ENCODE results near the gene SYNE2. TPM values are rescaled to one million over a fixed set of nuclear protein-coding genes. Genes with fewer than 3 reads are reported as not detected.
A peak's percentile ranks its signal among the peaks of the same experiment; 100 is the strongest.
"Not testable (repeated sequence)": the region's sequence is repeated elsewhere in the genome, so short reads cannot be mapped to it uniquely, and the experiment has no call there.

The SYNE2 gene
- total and polyA plus RNA-seq, 5 donors from 2014 or later = 25.6 to 348 (median 32.3) TPM

DNA sequence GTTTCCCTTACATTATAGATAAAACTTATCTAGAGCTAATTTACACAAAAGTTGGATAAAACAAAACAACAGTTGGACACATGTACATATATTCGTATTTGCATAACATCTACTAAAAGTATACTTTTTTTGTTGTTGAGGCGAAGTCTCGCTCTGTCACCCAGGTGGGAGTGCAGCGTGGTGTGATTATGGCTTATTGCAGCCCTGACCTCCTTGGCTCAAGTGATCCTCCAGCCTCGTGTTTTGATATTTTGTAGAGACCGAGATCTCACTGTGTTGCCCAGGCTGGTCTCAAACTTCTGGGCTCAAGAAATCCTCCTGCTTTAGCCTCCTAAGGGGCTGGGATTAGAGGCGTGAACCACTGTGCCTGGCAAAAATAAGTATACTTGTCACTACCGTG, 9.4 kb downstream of the SYNE2 start:
- Mint-ChIP-seq H3K36me3 (peaks cover 9% of the 10 kb centered on the region), H3K4me1 (peaks cover 25 to 86% (median 43%) of the 10 kb centered on the region in 4 donors), H3K9me3 (peaks cover 0 to 4% (median 0%) of the 10 kb centered on the region in 7 donors), H3K27me3 (no peaks in the 10 kb centered on the region), H3K4me3 (peak overlapping the region in 1 of 4 donors; percentile 45), H3K27ac (peak overlapping the region; percentile 93 to 98 (median 96))
- Histone ChIP-seq H3K36me3 (ENCODE audit: control insufficient read depth, insufficient read depth, low read length) (no peaks in the 10 kb centered on the region), H3K27ac (ENCODE audit: insufficient read depth, low read length, poor library complexity, severe bottlenecking) (peak overlapping the region; percentile 97), H3K4me1 (ENCODE audit: control insufficient read depth, insufficient read depth, low read length, poor library complexity, severe bottlenecking) (peaks cover 82% of the 10 kb centered on the region), H3K4me3 (ENCODE audit: low read depth, low read length) (no peak overlapping the region), H3K27me3 (ENCODE audit: control insufficient read depth, insufficient read depth, low read length) (no peaks in the 10 kb centered on the region), H3K9me3 (ENCODE audit: control insufficient read depth in 2 of 2, low read length in 2 of 2) (no peaks in the 10 kb centered on the region)
- DNase-seq (no peak), ATAC-seq (ENCODE audit: low read depth in 2 of 2) (no peak)

DNA sequence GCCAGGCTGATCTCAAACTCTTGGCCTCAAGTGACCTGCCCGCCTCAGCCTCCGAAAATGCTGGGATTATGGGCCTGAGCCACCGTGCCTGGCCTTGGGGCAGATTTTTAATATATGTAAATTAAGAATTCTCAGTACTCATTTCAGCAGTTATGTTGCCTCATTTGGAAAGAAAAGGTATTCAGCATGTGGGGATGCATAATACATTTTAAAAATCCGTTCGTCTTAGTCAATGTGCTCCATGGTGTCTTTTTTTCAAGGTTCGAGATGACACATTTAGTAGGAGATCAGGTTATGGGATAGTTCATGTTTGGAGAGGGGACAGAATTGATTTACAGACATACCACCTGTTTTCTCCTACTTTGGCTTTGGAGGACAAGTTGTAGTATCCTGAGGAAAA, 10.2 kb downstream of the SYNE2 start:
- H3K9me3 ChIP-seq (ENCODE audit: control insufficient read depth in 2 of 2, low read length in 2 of 2) = no peaks in the 10 kb centered on the region
- ATAC-seq (ENCODE audit: low read depth in 2 of 2) = no peak
- peaks cover 84% of the 10 kb centered on the region for H3K4me1 ChIP-seq (ENCODE audit: control insufficient read depth, insufficient read depth, low read length, poor library complexity, severe bottlenecking)
- no peaks in the 10 kb centered on the region for H3K36me3 ChIP-seq (ENCODE audit: control insufficient read depth, insufficient read depth, low read length)
- no peaks in the 10 kb centered on the region for H3K27me3 ChIP-seq (ENCODE audit: control insufficient read depth, insufficient read depth, low read length)
- Mint-ChIP-seq H3K27ac (peak overlapping the region; percentile 93 to 98 (median 96)), H3K9me3 (no peaks in the 10 kb centered on the region), H3K27me3 (no peaks in the 10 kb centered on the region), H3K4me3 (peak overlapping the region in 2 of 4 donors; percentile 45 to 62), H3K4me1 (peaks cover 18 to 87% (median 38%) of the 10 kb centered on the region in 4 donors), H3K36me3 (peaks cover 5% of the 10 kb centered on the region)
- peak overlapping the region; percentile 97 for H3K27ac ChIP-seq (ENCODE audit: insufficient read depth, low read length, poor library complexity, severe bottlenecking)
- peak overlapping the region; percentile 84 for H3K4me3 ChIP-seq (ENCODE audit: low read depth, low read length)
- no peak for DNase-seq

DNA sequence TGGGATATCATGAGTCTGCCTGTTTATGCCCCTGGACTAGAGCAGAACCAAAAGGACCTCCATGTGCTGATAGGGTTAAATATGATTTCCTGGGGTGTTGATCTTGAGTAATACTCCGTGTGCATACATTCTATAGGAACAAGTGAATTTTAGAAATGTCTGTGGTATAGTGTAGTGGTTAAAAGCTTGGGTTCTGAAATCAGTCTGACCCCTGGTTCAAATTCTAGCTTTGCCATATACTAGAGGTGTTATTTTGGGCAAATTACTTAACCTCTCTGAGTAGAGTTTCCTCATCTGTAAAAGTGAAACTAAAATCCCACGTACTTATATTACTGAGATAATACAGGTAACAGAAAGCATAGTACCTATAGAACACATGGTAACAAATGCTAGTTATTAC, 12.0 kb downstream of the SYNE2 start:
- peak overlapping the region; percentile 84 for H3K4me3 ChIP-seq (ENCODE audit: low read depth, low read length)
- peaks cover 12% of the 10 kb centered on the region for H3K36me3 Mint-ChIP-seq
- not testable (repeated sequence) for H3K9me3 ChIP-seq (ENCODE audit: control insufficient read depth in 2 of 2, low read length in 2 of 2); H3K36me3 ChIP-seq (ENCODE audit: control insufficient read depth, insufficient read depth, low read length); H3K27me3 ChIP-seq (ENCODE audit: control insufficient read depth, insufficient read depth, low read length); H3K9me3 Mint-ChIP-seq; DNase-seq; H3K27me3 Mint-ChIP-seq
- H3K27ac ChIP-seq (ENCODE audit: insufficient read depth, low read length, poor library complexity, severe bottlenecking) = peak overlapping the region; percentile 97
- H3K27ac Mint-ChIP-seq = peak overlapping the region; percentile 96 to 99 (median 98)
- peak overlapping the region; percentile 51 to 84 (median 77) for H3K4me3 Mint-ChIP-seq
- ATAC-seq (ENCODE audit: low read depth in 2 of 2) = peak; percentile 22 to 40
- H3K4me1 Mint-ChIP-seq = peaks cover 29 to 89% (median 47%) of the 10 kb centered on the region in 4 donors
- peaks cover 88% of the 10 kb centered on the region for H3K4me1 ChIP-seq (ENCODE audit: control insufficient read depth, insufficient read depth, low read length, poor library complexity, severe bottlenecking)

DNA sequence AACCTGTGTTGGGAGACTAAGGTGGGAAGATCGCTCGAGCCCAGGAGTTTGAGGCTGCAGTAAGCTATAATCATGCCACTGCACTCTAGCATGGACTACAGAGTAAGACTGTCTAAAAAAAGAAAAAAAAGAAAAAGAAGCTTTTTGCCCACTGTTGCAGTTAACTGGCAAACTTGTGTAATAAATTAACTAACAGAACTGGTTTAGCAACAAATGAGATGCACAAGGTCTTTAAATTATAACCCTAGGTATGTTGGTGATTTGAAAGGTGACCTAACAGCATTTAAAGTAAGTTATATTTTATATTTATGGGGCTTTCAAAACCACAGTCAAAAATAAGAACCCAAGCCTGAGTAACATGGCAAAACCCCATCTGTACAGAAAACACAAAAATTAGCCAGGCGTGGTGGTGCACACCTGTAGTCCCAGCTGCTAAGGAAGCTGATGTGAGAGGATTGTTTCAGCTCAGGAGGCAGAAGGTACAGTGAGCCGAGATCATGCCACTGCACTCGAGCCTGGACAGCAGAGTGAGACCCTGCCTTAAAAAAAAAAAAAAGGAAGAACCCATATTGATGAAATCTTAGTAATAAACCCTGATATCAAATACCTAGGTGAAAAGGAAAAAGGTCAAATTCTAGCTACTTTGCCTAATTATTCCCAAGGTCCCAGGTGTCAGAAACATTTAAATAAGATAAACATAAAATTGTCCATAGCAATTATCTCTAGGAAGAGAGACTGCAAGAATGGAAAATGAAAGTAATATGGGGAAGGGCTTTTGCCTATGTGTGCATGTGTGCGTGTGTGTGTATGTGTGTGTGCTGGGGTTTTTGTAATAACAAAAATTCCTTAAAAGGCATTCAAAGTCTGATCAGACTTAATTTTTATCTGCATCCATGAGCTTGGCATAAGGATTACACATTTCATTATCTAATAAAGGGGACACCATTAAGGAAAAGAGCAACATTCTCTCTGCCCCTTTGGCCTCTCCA, 15.4 kb downstream of the SYNE2 start:
- Mint-ChIP-seq H3K4me1 (peaks cover 36 to 80% (median 47%) of the 10 kb centered on the region in 4 donors), H3K27me3 (no peaks in the 10 kb centered on the region), H3K36me3 (peaks cover 18% of the 10 kb centered on the region), H3K27ac (peak overlapping the region; percentile 90 to 99 (median 90)), H3K9me3 (peaks cover 0 to 2% (median 0%) of the 10 kb centered on the region in 7 donors), H3K4me3 (peak overlapping the region; percentile 62 to 79 (median 69))
- Histone ChIP-seq H3K27ac (ENCODE audit: insufficient read depth, low read length, poor library complexity, severe bottlenecking) (peak overlapping the region; percentile 67), H3K27me3 (ENCODE audit: control insufficient read depth, insufficient read depth, low read length) (no peaks in the 10 kb centered on the region), H3K4me3 (ENCODE audit: low read depth, low read length) (peak overlapping the region; percentile 76), H3K4me1 (ENCODE audit: control insufficient read depth, insufficient read depth, low read length, poor library complexity, severe bottlenecking) (peaks cover 78% of the 10 kb centered on the region), H3K36me3 (ENCODE audit: control insufficient read depth, insufficient read depth, low read length) (no peaks in the 10 kb centered on the region), H3K9me3 (ENCODE audit: control insufficient read depth in 2 of 2, low read length in 2 of 2) (no peaks in the 10 kb centered on the region)
- DNase-seq (peak in 1 of 3 donors; percentile 55), ATAC-seq (ENCODE audit: low read depth in 2 of 2) (no peak)

DNA sequence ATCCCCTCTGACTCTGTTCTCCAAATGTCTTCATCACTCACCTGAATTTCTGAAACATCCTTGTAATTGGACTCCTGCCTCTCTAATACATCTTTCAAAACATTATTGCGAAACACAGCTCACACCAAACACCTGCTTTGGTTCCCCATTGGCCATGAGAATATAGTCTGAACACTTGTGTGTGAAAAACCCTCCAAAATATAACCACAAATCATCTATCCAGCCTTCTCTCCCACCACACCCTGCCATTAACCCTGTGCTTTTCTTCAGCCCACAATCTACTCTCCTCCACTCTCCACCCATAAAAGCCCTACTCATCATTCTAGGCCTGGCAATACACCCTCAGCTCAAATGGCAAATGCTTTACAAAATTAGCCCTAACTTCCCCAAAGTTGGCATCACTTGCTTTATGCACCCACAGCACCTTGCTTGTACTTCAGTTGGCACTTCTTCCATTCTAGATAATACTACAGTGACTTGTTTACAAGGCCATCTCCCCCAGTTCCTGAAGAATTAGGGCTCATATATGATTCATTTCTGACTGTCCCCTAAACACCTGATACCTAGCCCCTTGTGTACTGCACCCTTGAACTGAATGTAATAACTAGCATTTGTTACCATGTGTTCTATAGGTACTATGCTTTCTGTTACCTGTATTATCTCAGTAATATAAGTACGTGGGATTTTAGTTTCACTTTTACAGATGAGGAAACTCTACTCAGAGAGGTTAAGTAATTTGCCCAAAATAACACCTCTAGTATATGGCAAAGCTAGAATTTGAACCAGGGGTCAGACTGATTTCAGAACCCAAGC, 17.3 kb downstream of the SYNE2 start:
- not testable (repeated sequence) for H3K27me3 ChIP-seq (ENCODE audit: control insufficient read depth, insufficient read depth, low read length); H3K9me3 Mint-ChIP-seq; H3K9me3 ChIP-seq (ENCODE audit: control insufficient read depth in 2 of 2, low read length in 2 of 2); H3K27me3 Mint-ChIP-seq; H3K36me3 ChIP-seq (ENCODE audit: control insufficient read depth, insufficient read depth, low read length)
- ATAC-seq (ENCODE audit: low read depth in 2 of 2) (peak; percentile 58 to 72), DNase-seq (peak in 1 of 3 donors; percentile 22)
- Histone ChIP-seq H3K4me1 (ENCODE audit: control insufficient read depth, insufficient read depth, low read length, poor library complexity, severe bottlenecking) (peaks cover 79% of the 10 kb centered on the region), H3K4me3 (ENCODE audit: low read depth, low read length) (peak overlapping the region; percentile 77), H3K27ac (ENCODE audit: insufficient read depth, low read length, poor library complexity, severe bottlenecking) (peak overlapping the region; percentile 67)
- Mint-ChIP-seq H3K36me3 (peaks cover 24% of the 10 kb centered on the region), H3K4me1 (peaks cover 41 to 83% (median 53%) of the 10 kb centered on the region in 4 donors), H3K4me3 (peak overlapping the region; percentile 52 to 89 (median 78)), H3K27ac (peak overlapping the region; percentile 90 to 97 (median 93))

DNA sequence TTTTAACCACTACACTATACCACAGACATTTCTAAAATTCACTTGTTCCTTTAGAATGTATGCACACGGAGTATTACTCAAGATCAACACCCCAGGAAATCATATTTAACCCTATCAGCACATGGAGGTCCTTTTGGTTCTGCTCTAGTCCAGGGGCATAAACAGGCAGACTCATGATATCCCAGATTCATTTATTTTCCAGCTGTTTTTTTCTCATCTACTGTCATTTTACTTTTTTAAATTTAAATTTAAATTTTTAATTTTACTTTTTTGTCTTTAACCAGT, 17.9 kb downstream of the SYNE2 start:
- H3K9me3 Mint-ChIP-seq; H3K27me3 Mint-ChIP-seq; H3K36me3 ChIP-seq (ENCODE audit: control insufficient read depth, insufficient read depth, low read length); DNase-seq; ATAC-seq (ENCODE audit: low read depth in 2 of 2); H3K9me3 ChIP-seq (ENCODE audit: control insufficient read depth in 2 of 2, low read length in 2 of 2); H3K27me3 ChIP-seq (ENCODE audit: control insufficient read depth, insufficient read depth, low read length): not testable (repeated sequence)
- peaks cover 74% of the 10 kb centered on the region for H3K4me1 ChIP-seq (ENCODE audit: control insufficient read depth, insufficient read depth, low read length, poor library complexity, severe bottlenecking)
- Mint-ChIP-seq H3K4me1 (peaks cover 46 to 83% (median 57%) of the 10 kb centered on the region in 4 donors), H3K36me3 (peaks cover 29% of the 10 kb centered on the region), H3K27ac (peak overlapping the region in 1 of 3 donors; percentile 68), H3K4me3 (peak overlapping the region in 1 of 4 donors; percentile 12)
- H3K4me3 ChIP-seq (ENCODE audit: low read depth, low read length) = peak overlapping the region; percentile 69
- H3K27ac ChIP-seq (ENCODE audit: insufficient read depth, low read length, poor library complexity, severe bottlenecking) = peak overlapping the region; percentile 66

DNA sequence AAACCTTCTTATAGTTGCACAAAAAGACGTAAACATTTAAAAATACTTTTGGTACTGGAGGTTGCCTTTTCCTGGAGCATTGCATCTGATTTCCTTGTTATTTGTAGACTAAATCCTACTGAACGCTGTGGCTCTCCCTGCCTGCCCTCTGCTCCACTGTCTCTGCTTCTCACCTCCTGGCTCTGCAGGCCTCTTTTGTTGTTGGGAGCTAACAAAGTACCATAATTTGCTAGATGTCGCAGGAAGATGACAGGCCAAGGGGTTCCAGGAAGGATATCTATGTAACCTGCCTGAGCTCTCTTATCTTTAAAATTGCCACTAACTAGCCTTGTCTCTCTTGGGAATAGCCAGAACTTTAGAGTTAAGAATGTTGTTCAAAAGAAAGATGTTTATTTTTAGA, 21.4 kb downstream of the SYNE2 start:
- Histone ChIP-seq H3K9me3 (ENCODE audit: control insufficient read depth in 2 of 2, low read length in 2 of 2) (no peaks in the 10 kb centered on the region), H3K4me3 (ENCODE audit: low read depth, low read length) (peak overlapping the region; percentile 14), H3K27me3 (ENCODE audit: control insufficient read depth, insufficient read depth, low read length) (no peaks in the 10 kb centered on the region), H3K36me3 (ENCODE audit: control insufficient read depth, insufficient read depth, low read length) (peaks cover 8% of the 10 kb centered on the region), H3K27ac (ENCODE audit: insufficient read depth, low read length, poor library complexity, severe bottlenecking) (no peak overlapping the region), H3K4me1 (ENCODE audit: control insufficient read depth, insufficient read depth, low read length, poor library complexity, severe bottlenecking) (peaks cover 39% of the 10 kb centered on the region)
- Mint-ChIP-seq H3K4me3 (peak overlapping the region in 3 of 4 donors; percentile 36 to 73 (median 70)), H3K9me3 (peaks cover 0 to 2% (median 0%) of the 10 kb centered on the region in 7 donors), H3K36me3 (peaks cover 28% of the 10 kb centered on the region), H3K27ac (peak overlapping the region in 1 of 3 donors; percentile 9), H3K27me3 (no peaks in the 10 kb centered on the region), H3K4me1 (peaks cover 41 to 69% (median 58%) of the 10 kb centered on the region in 4 donors)
- ATAC-seq (ENCODE audit: low read depth in 2 of 2) (no peak), DNase-seq (no peak)
